Esophagus muscularis mucosa (tissue), 4 donors: ENCODE results near the gene MCOLN3. TPM values are rescaled to one million over a fixed set of nuclear protein-coding genes. Genes with fewer than 3 reads are reported as not detected.

Source experiments
- DNase-seq: peaks from one replicate; pipeline ENCODE4 v3.0.0-alpha.2; 2017; ENCODE audit errors: extremely low spot score
- H3K27ac ChIP-seq, 4 donors: fragments of 200-600 bp; sonication (generic); replicated peaks in 1 of 4; 1 replicate in 3 of 4; 2 replicates in 1 of 4; pipeline ENCODE4 v1.5.1; 2016 to 2019; ENCODE audit warnings: mild to moderate bottlenecking in 1 of 4
- H3K27me3 ChIP-seq, 4 donors: fragments of 200-600 bp; sonication (generic); one replicate each; pipeline versions ENCODE4 v1.5.1 to v1.6.0; 2016 to 2019
- H3K36me3 ChIP-seq, 4 donors: fragments of 200-600 bp; sonication (generic); one replicate each; pipeline ENCODE4 v1.5.1; 2016 to 2019
- H3K4me1 ChIP-seq, 4 donors: fragments of 200-600 bp; sonication (generic); one replicate each; pipeline ENCODE4 v1.5.1; 2016 to 2019
- H3K4me3 ChIP-seq, 4 donors: fragments of 200-600 bp; sonication (generic); 1 replicate in 2 of 4; 2 replicates in 2 of 4; pipeline ENCODE4 v1.5.1; 2016 to 2019; ENCODE audit warnings: mild to moderate bottlenecking in 4 of 4, moderate library complexity in 1 of 4
- H3K9me3 ChIP-seq, 4 donors: fragments of 200-600 bp; sonication (generic); 1 replicate in 3 of 4; 2 replicates in 1 of 4; pipeline ENCODE4 v1.5.1; 2016 to 2019
- EP300 ChIP-seq: sonication (generic); formaldehyde crosslinking; IDR thresholded peaks from one replicate; pipeline ENCODE4 v1.6.1; 2017; ENCODE audit warnings: antibody characterized with exemption
- POLR2A ChIP-seq: fragments of 450-650 bp; IDR thresholded peaks from one replicate; pipeline ENCODE4 v1.6.1; 2017; ENCODE audit warnings: antibody characterized with exemption, moderate library complexity, mild to moderate bottlenecking, low read depth
- POLR2AphosphoS5 ChIP-seq, 2 donors: sonication (generic); formaldehyde crosslinking; IDR thresholded peaks; one replicate each; pipeline ENCODE4 v1.6.1; 2017; ENCODE audit warnings: antibody characterized with exemption in 2 of 2
- WGBS: methylation state at CpG from one replicate; pipeline ENCODE4 v1.1.5; 2018; 5-methylcytosine and 5-hydroxymethylcytosine counted together
- intact Hi-C: fragments of 100-400 bp; cut with DNase I; formaldehyde crosslinking; loops from one replicate; pipeline ENCODE4 v1.15.1; 2023
- total RNA-seq, 4 donors: library from RNA; depleted of rRNA; stranded (reverse); fragments of >200 nt; gene quantifications; one replicate each; pipeline versions ENCODE4 v1.1.0 to v1.2.1, GENCODE V29; 2016
- TF ChIP-seq, protein P1 (sequence below), 3 experiments: fragments of 200-600 bp in 2 of 3; fragments of 450-650 bp in 1 of 3; sonication (generic) in 2 of 3; IDR thresholded peaks; one replicate each; pipeline ENCODE4 v1.5.1; 2017 to 2019; ENCODE audit warnings: antibody characterized with exemption in 3 of 3, mild to moderate bottlenecking in 2 of 3, moderate library complexity in 1 of 3

Gene MCOLN3
- total RNA-seq, 4 donors from 2014 or later = 0.65 to 2.1 (median 1.0) TPM

- DNase-seq = no peak
- TF ChIP-seq, protein P1, sequence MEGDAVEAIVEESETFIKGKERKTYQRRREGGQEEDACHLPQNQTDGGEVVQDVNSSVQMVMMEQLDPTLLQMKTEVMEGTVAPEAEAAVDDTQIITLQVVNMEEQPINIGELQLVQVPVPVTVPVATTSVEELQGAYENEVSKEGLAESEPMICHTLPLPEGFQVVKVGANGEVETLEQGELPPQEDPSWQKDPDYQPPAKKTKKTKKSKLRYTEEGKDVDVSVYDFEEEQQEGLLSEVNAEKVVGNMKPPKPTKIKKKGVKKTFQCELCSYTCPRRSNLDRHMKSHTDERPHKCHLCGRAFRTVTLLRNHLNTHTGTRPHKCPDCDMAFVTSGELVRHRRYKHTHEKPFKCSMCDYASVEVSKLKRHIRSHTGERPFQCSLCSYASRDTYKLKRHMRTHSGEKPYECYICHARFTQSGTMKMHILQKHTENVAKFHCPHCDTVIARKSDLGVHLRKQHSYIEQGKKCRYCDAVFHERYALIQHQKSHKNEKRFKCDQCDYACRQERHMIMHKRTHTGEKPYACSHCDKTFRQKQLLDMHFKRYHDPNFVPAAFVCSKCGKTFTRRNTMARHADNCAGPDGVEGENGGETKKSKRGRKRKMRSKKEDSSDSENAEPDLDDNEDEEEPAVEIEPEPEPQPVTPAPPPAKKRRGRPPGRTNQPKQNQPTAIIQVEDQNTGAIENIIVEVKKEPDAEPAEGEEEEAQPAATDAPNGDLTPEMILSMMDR (IDR thresholded peaks at IDR 0.05) = no peak
- TF ChIP-seq POLR2AphosphoS5 (IDR thresholded peaks at IDR 0.05) (no peak), EP300 (no peak), POLR2A (no peak)
- 81% methylated on average over 2 of the region's 2 CpGs for WGBS
- Histone ChIP-seq H3K27me3 (no peaks in the 10 kb centered on the region), H3K9me3 (no peaks in the 10 kb centered on the region), H3K4me1 (peaks cover 0 to 4% (median 0%) of the 10 kb centered on the region in 4 donors), H3K4me3 (no peak overlapping the region), H3K27ac (no peak overlapping the region), H3K36me3 (no peaks in the 10 kb centered on the region)
- intact Hi-C loops = no loop called here
Observed at GRCh38 chr1:85088408-85088784, 40.1 kb upstream of the MCOLN3 start.

GRCh38 chr1:85087659-85088407 is 39.5 kb upstream of the MCOLN3 start:
- Histone ChIP-seq H3K27ac (no peak overlapping the region), H3K27me3 (no peaks in the 10 kb centered on the region), H3K36me3 (no peaks in the 10 kb centered on the region), H3K4me3 (no peak overlapping the region), H3K4me1 (peaks cover 0 to 4% (median 0%) of the 10 kb centered on the region in 4 donors), H3K9me3 (no peaks in the 10 kb centered on the region)
- no peak for DNase-seq
- 100% methylated on average over 1 of the region's 1 CpG for WGBS
- intact Hi-C loops = no loop called here
- TF ChIP-seq EP300 = no peak
- TF ChIP-seq POLR2AphosphoS5 (IDR thresholded peaks at IDR 0.05) = no peak
- TF ChIP-seq, protein P1 (IDR thresholded peaks at IDR 0.05) = no peak
- no peak for TF ChIP-seq POLR2A

DNA sequence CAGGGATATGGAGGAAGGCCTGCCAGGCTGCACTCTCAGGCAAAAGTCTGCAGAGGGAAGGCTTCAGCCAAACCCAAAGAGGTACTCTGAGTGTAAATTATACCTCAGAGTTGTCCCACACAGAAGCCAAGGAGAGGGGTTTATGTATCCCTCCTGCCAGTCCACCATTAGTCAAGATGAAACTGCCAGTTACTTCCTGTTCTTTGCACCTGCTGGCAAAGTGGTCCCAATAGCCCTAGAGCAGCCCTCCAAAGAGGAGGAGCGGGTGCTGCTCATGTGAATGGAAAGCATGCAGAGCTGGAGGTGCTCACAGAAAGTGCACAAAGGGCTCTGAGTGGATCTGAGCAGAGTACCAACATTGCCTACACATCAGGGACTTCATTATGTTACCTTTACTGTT is 37.1 kb upstream of the MCOLN3 start:
- intact Hi-C loops = no loop called here
- H3K9me3 ChIP-seq = no peaks in the 10 kb centered on the region
- peaks cover 0 to 2% (median 0%) of the 10 kb centered on the region in 4 donors for H3K4me1 ChIP-seq
- TF ChIP-seq, protein P1 (IDR thresholded peaks at IDR 0.05) = no peak
- TF ChIP-seq POLR2A = no peak
- no peak for DNase-seq
- H3K27ac ChIP-seq = no peak overlapping the region
- 75% methylated on average over 1 of the region's 1 CpG for WGBS
- no peaks in the 10 kb centered on the region for H3K27me3 ChIP-seq
- H3K36me3 ChIP-seq = no peaks in the 10 kb centered on the region
- no peak overlapping the region for H3K4me3 ChIP-seq

GRCh38 chr1:85078903-85079302 is 30.6 kb upstream of the MCOLN3 start:
- H3K36me3 ChIP-seq = no peaks in the 10 kb centered on the region
- intact Hi-C loops = no loop called here
- no peak for TF ChIP-seq POLR2AphosphoS5 (IDR thresholded peaks at IDR 0.05)
- no peak for TF ChIP-seq EP300
- TF ChIP-seq, protein P1 (IDR thresholded peaks at IDR 0.05) = no peak
- no peak for TF ChIP-seq POLR2A
- H3K4me1 ChIP-seq = no peaks in the 10 kb centered on the region
- H3K9me3 ChIP-seq = peaks cover 0 to 4% (median 0%) of the 10 kb centered on the region in 4 donors
- WGBS = 59% methylated on average over 3 of the region's 3 CpGs
- DNase-seq = no peak
- no peak overlapping the region for H3K4me3 ChIP-seq
- H3K27ac ChIP-seq = no peak overlapping the region
- no peaks in the 10 kb centered on the region for H3K27me3 ChIP-seq
